K562 (cell line): ENCODE measurements around the gene ROBO1. TPM values are rescaled to one million over a fixed set of nuclear protein-coding genes. Genes with fewer than 3 reads are reported as not detected.

Source experiments
- ATAC-seq: fragments of 200-7000 bp; cut with Tn5 transposase; 3 replicates; pipeline ENCODE4 v1.9.1; 2020; ENCODE audit warnings: moderate library complexity
- BruUV-seq: library from RNA; stranded (reverse); fragments of 400-500 nt; replicated peaks from 2 replicates; lab custom pipeline; 2021; lab: Mats Ljungman, UMichigan
- CTCF ChIA-PET: fragments of 300-600 bp; formaldehyde crosslinking; extraction: SDS; loops from one replicate; lab custom pipeline; 2021; ENCODE audit warnings: low intra/inter-chr PET ratio; lab: Yijun Ruan, JAX
- POLR2A ChIA-PET: fragments of 300-600, 350-650 bp; sonication (Branson Sonifier 250); formaldehyde crosslinking; extraction: SDS; loops from one replicate; lab custom pipeline; 2021; ENCODE audit warnings: antibody characterized with exemption, inconsistent platforms; lab: Yijun Ruan, JAX
- DNase-seq, 4 experiments: peaks; one replicate each; pipeline versions ENCODE4 v3.0.0 to v3.0.0-alpha.2; 2011 to 2018; ENCODE audit warnings: low spot score in 3 of 4, mixed read lengths in 3 of 4; ENCODE audit errors: extremely low read depth in 1 of 4
- FAIRE-seq: peaks from 2 replicates; lab custom pipeline; 2011; peaks lifted over from hg19 to GRCh38; lab: Jason Lieb, UNC
- H2AFZ ChIP-seq: 2 replicates; pipeline ENCODE4 v1.6.0; 2011; ENCODE audit warnings: low read depth, low read length, control low read depth, inconsistent platforms
- H3K27ac ChIP-seq: fragments of 200-600 bp; 3 replicates; pipeline ENCODE4 v1.8.0; 2011; ENCODE audit warnings: low read depth, mild to moderate bottlenecking, control low read depth, inconsistent platforms, low read length, moderate library complexity, mixed read lengths; ENCODE audit errors: extremely low read depth
- H3K27me3 ChIP-seq, 2 experiments: fragments of 300-600 bp in 1 of 2; 2 replicates in 1 of 2; 3 replicates in 1 of 2; pipeline versions ENCODE4 v1.6.0 to v1.8.0; 2011; ENCODE audit warnings: inconsistent platforms in 2 of 2, low read length in 2 of 2, mild to moderate bottlenecking in 1 of 2, mixed read lengths in 1 of 2, moderate library complexity in 1 of 2; ENCODE audit not compliant: control insufficient read depth in 2 of 2, insufficient read depth in 2 of 2
- H3K36me3 ChIP-seq: fragments of 300-600 bp; 3 replicates; pipeline ENCODE4 v1.8.0; 2011; ENCODE audit warnings: mild to moderate bottlenecking, low read length, inconsistent platforms; ENCODE audit not compliant: control insufficient read depth, insufficient read depth
- H3K4me1 ChIP-seq, 2 experiments: fragments of 200-600 bp in 1 of 2; replicated peaks in 1 of 2; 2 replicates in 1 of 2; 3 replicates in 1 of 2; pipeline versions ENCODE4 v1.5.1 to v1.8.0; 2011; ENCODE audit warnings: inconsistent platforms in 2 of 2, low read length in 2 of 2, mild to moderate bottlenecking in 1 of 2, mixed read lengths in 1 of 2, moderate library complexity in 1 of 2; ENCODE audit not compliant: control insufficient read depth in 2 of 2, insufficient read depth in 2 of 2
- H3K4me2 ChIP-seq: 2 replicates; pipeline ENCODE4 v1.6.1; 2011; ENCODE audit warnings: low read length, control low read depth, inconsistent platforms, mixed read lengths; ENCODE audit not compliant: insufficient read depth
- H3K4me3 ChIP-seq: fragments of 200-600 bp; sonication (generic), shearing (Covaris generic); 2 replicates; pipeline ENCODE4 v1.5.1; 2016; ENCODE audit warnings: control low read depth, inconsistent platforms
- H3K79me2 ChIP-seq: fragments of 200-600 bp; 3 replicates; pipeline ENCODE4 v1.8.0; 2011; ENCODE audit warnings: low read length, inconsistent platforms; ENCODE audit not compliant: control insufficient read depth, insufficient read depth
- H3K9ac ChIP-seq, 2 experiments: 2 replicates each; pipeline versions ENCODE4 v1.6.0 to v1.6.1; 2011; ENCODE audit warnings: low read depth in 2 of 2, low read length in 2 of 2, control low read depth in 1 of 2, inconsistent platforms in 1 of 2, mild to moderate bottlenecking in 1 of 2, mixed read lengths in 1 of 2; ENCODE audit not compliant: insufficient read depth in 1 of 2
- H3K9me1 ChIP-seq: one replicate; pipeline ENCODE4 v1.6.0; 2011; ENCODE audit warnings: inconsistent platforms, mild to moderate bottlenecking, low read length, moderate library complexity; ENCODE audit not compliant: control insufficient read depth, insufficient read depth
- H3K9me3 ChIP-seq: replicated peaks from 2 replicates; pipeline ENCODE4 v1.5.1; 2011; ENCODE audit warnings: low read depth, low read length, inconsistent platforms; ENCODE audit not compliant: control insufficient read depth, insufficient read depth
- H4K20me1 ChIP-seq: replicated peaks from 2 replicates; pipeline ENCODE4 v1.6.1; 2011; ENCODE audit warnings: low read length, inconsistent platforms, mixed read lengths; ENCODE audit not compliant: control insufficient read depth, insufficient read depth
- BRD9 ChIP-seq: fragments of 450-650 bp; IDR thresholded peaks from 2 replicates; pipeline ENCODE4 v1.6.1; 2018; ENCODE audit warnings: low read depth; ENCODE audit not compliant: partially characterized antibody
- CREM ChIP-seq: IDR thresholded peaks from 2 replicates; pipeline ENCODE4 v1.6.1; 2014; ENCODE audit warnings: antibody characterized with exemption, low read depth
- FOXA1 ChIP-seq: fragments of 450-650 bp; IDR thresholded peaks from 2 replicates; pipeline ENCODE4 v1.6.1; 2016; ENCODE audit warnings: mild to moderate bottlenecking, borderline replicate concordance
- KLF10 ChIP-seq: fragments of 250-450 bp; sonication (Bioruptor Pico); IDR thresholded peaks from 2 replicates; pipeline ENCODE4 v1.6.1; 2021; ENCODE audit warnings: matching md5 sums
- NKRF ChIP-seq: fragments of 450-650 bp; IDR thresholded peaks from 2 replicates; pipeline ENCODE4 v1.6.1; 2016; ENCODE audit warnings: borderline replicate concordance
- NR1H2 ChIP-seq: sonication (generic); formaldehyde crosslinking; IDR thresholded peaks from 2 replicates; pipeline ENCODE4 v1.4.0; 2020; ENCODE audit warnings: mild to moderate bottlenecking, missing genetic modification reagents
- POLR2B ChIP-seq: fragments of 450-650 bp; IDR thresholded peaks from 2 replicates; pipeline ENCODE4 v1.6.1; 2018; ENCODE audit warnings: low read depth; ENCODE audit not compliant: partially characterized antibody
- RUNX1 ChIP-seq: sonication (generic); IDR thresholded peaks from 2 replicates; pipeline ENCODE4 v1.6.1; 2016; ENCODE audit warnings: antibody characterized with exemption, low read depth
- ZNF121 ChIP-seq: sonication (generic); formaldehyde crosslinking; conservative IDR thresholded peaks from 2 replicates; pipeline ENCODE4 v1.8.0; 2022; ENCODE audit warnings: missing genetic modification reagents
- ZNF140 ChIP-seq: fragments of 250-450 bp; sonication (Bioruptor Pico); IDR thresholded peaks from 2 replicates; pipeline ENCODE4 v1.8.0; 2021; ENCODE audit warnings: moderate library complexity, mild to moderate bottlenecking, inconsistent platforms
- ZNF23 ChIP-seq: fragments of 250-450 bp; sonication (Bioruptor Pico); IDR thresholded peaks from 2 replicates; pipeline ENCODE4 v1.4.0; 2020; ENCODE audit warnings: mild to moderate bottlenecking
- ZNF354B ChIP-seq: fragments of 250-450 bp; sonication (Bioruptor Pico); IDR thresholded peaks from 2 replicates; pipeline ENCODE4 v1.4.0; 2020
- ZNF57 ChIP-seq: fragments of 450-650 bp; formaldehyde crosslinking; IDR thresholded peaks from 2 replicates; pipeline ENCODE4 v1.4.0; 2020; ENCODE audit warnings: mild to moderate bottlenecking, moderate library complexity
- ZNF766 ChIP-seq: fragments of 200-800 bp; sonication (Bioruptor generic); conservative IDR thresholded peaks from 2 replicates; pipeline ENCODE4 v1.6.1; 2016; ENCODE audit warnings: missing genetic modification characterization, missing compliant biosample characterization
- ZSCAN32 ChIP-seq: fragments of 450-650 bp; formaldehyde crosslinking; IDR thresholded peaks from 2 replicates; pipeline ENCODE4 v1.4.0; 2020; ENCODE audit warnings: mild to moderate bottlenecking, moderate library complexity
- WGBS: fragments of 100-300 bp; shearing (Covaris generic); methylation state at CpG from one replicate; pipeline ENCODE4 v1.1.6; 2016; ENCODE audit warnings: low coverage, mixed read lengths; ENCODE audit not compliant: insufficient coverage; ENCODE audit errors: missing lambda C conversion rate; 5-methylcytosine and 5-hydroxymethylcytosine counted together
- in situ Hi-C: fragments of 300-500 bp; cut with MboI; formaldehyde crosslinking; loops from 4 replicates; pipeline ENCODE4 v1.15.0; 2018; ENCODE audit warnings: inconsistent platforms, mixed read lengths
- intact Hi-C: fragments of 100-400 bp; cut with micrococcal nuclease; formaldehyde crosslinking; loops from 2 replicates; pipeline ENCODE4 v1.14.2; 2022
- polyA plus RNA-seq, 8 experiments: library from polyadenylated mRNA; depleted of rRNA in 4 of 8; stranded (reverse) in 5 of 8; unstranded in 3 of 8; fragments of >200 nt; fragmentation: Nextera tagmentation in 2 of 8; fragmentation: Illumina TruSeq in 1 of 8; extraction: Ambion mirVana in 2 of 8; extraction: Trizol in 1 of 8; gene quantifications; 2 replicates each; pipeline versions ENCODE4 v1.2.1 to v1.2.3, GENCODE V29; 2011 to 2014; ENCODE audit warnings: inconsistent platforms in 1 of 8, missing spikeins in 1 of 8
- total RNA-seq, 7 experiments: library from RNA; depleted of rRNA in 6 of 7; stranded (reverse); fragments of >200 nt in 6 of 7; fragmentation: Illumina TruSeq in 2 of 7; extraction: Trizol in 2 of 7; gene quantifications; 2 replicates each; pipeline versions ENCODE4 v1.2.1 to v1.2.3, GENCODE V29; 2011 to 2021; ENCODE audit warnings: low replicate concordance in 1 of 7

The ROBO1 gene
- total and polyA plus RNA-seq, 9 of the 15 experiments (the other 6 are each of a cell fraction or from before 2014, with no cell fraction given) = 0.01 to 0.53 (median 0.17) TPM; not detected in 5

GRCh38 chr3:79467721-79468120 is 300.1 kb downstream of the ROBO1 start:
- no peak for FAIRE-seq
- Histone ChIP-seq H3K27me3 (no peaks in the 10 kb centered on the region), H2AFZ (no peak overlapping the region)

More at GRCh38 chr3:79467721-79468120, 300.1 kb downstream of the ROBO1 start:
- TF ChIP-seq ZNF121 (CRISPR knock-in tag) (no peak), ZNF23 (CRISPR knock-in tag) (no peak), ZNF140 (CRISPR knock-in tag) (no peak), BRD9 (no peak), ZNF57 (CRISPR knock-in tag) (no peak), NR1H2 (CRISPR knock-in tag) (no peak), ZSCAN32 (no peak), KLF10 (CRISPR knock-in tag) (no peak), ZNF354B (CRISPR knock-in tag) (no peak), FOXA1 (no peak), NKRF (no peak), RUNX1 (no peak), ZNF766 (CRISPR knock-in tag) (no peak), CREM (no peak), POLR2B (no peak)
- 0% methylated on average over 2 of the region's 3 CpGs for WGBS
- H3K4me2 ChIP-seq = no peak overlapping the region
- H3K27ac ChIP-seq = no peak overlapping the region
- intact Hi-C loops = no loop called here
- in situ Hi-C loops = no loop called here
- H3K79me2 ChIP-seq = no peaks in the 10 kb centered on the region
- H3K4me3 ChIP-seq = no peak overlapping the region
- ATAC-seq (no peak), DNase-seq (no peak)
- H3K9me1 ChIP-seq = no peaks in the 10 kb centered on the region
- POLR2A ChIA-PET = no interaction called here
- no peaks in the 10 kb centered on the region for H3K4me1 ChIP-seq
- no TSS peak for BruUV-seq
- CTCF ChIA-PET = no interaction called here
- H4K20me1 ChIP-seq = no peaks in the 10 kb centered on the region
- H3K36me3 ChIP-seq = no peaks in the 10 kb centered on the region
- H3K9me3 ChIP-seq = no peaks in the 10 kb centered on the region
- no peak overlapping the region for H3K9ac ChIP-seq
